VCaP (cell line): ENCODE data around the gene UNC5C.
"Not testable (repeated sequence)": the region's sequence is repeated elsewhere in the genome, so short reads cannot be mapped to it uniquely, and the experiment has no call there.

Experiments used
- H3K27ac ChIP-seq: fragments of 450-650 bp; 2 replicates; pipeline ENCODE4 v1.5.1; 2017
- CTCF ChIP-seq: fragments of 450-650 bp; conservative IDR thresholded peaks from 2 replicates; pipeline ENCODE4 v1.5.1; 2017; ENCODE audit warnings: mild to moderate bottlenecking, moderate library complexity

UNC5C gene

GRCh38 chr4:95186666-95187065 is 362.1 kb downstream of the UNC5C start:
- no peak for TF ChIP-seq CTCF

DNA sequence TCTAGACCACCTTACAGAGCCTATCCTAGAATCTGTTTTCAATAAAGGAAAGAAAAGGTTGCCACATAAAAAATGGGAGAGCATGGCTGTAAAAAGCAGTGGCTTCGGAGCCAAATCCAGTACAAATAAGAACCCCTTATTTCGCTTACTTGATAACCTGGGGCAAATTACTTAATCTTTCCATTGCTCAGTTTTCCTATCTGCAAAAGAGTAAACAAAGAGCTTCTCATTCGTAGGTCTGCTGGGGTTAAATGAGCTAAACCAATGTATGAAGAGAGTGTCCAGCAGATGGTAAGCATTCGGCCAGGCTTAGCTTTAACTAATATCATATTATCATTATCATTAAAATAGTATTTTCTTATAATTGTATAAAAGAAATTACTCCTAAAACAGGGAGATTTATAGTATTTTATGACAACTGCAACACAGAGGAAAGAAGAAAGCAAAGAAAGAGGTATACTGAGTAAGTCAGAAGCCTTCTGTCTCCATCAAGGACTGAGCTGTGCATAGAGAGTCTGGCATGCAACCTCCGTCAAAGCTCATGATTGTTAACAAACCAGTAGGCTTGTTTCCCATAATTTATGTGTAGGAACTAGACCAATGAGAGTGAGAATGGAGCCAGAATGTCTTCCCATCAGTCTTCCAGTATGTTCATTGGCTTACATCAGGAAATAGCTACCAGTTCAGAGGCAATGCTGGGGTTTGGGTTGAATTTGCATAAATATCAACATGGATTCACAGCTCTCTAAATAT is 364.9 kb downstream of the UNC5C start:
- TF ChIP-seq CTCF, result no peak

More at GRCh38 chr4:95186666-95187065, 362.1 kb downstream of the UNC5C start:
- no peak overlapping the region for H3K27ac ChIP-seq

DNA sequence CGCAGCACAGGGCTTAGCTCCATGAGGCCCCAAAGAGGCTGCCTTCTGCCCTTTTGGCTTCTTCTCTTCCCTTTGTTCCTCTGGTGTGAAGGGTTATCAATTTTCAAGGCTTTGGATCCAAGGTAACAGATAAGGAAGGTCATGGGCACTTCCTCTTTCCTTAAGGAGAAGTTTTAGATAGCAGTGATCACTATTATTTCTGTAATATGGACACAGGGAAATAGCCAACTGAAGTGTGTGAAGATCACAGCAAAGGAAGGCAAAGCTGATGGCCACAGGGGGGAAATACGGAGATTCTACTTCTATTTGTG is 366.8 kb downstream of the UNC5C start:
- no peak overlapping the region for H3K27ac ChIP-seq
- no peak for TF ChIP-seq CTCF

More for the DNA sequence above, 364.9 kb downstream of the UNC5C start:
- no peak overlapping the region for H3K27ac ChIP-seq

- no peak for TF ChIP-seq CTCF
- H3K27ac ChIP-seq, result no peak overlapping the region
Observed at GRCh38 chr4:95181243-95181995, 367.4 kb downstream of the UNC5C start.

- no peak overlapping the region for H3K27ac ChIP-seq
- no peak for TF ChIP-seq CTCF
Observed at GRCh38 chr4:95180531-95181242, 368.1 kb downstream of the UNC5C start.

DNA sequence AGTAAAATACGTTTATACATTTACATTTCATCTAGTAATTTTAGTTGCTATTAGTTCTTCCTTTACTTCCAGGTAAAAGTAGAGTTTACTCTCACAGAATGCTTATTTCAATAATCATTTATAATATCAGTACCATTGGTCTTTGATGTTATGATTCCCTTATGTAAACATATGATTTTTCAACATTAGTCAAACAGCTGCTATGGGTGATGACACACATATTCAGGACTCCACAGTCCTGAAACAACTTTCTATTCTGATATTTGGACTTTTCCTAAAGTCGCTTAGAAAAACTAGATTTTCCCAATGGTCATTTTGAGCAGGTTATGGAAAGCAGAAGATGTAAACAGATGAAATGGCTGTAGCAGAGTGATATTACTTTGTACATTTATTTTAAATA is 369.8 kb downstream of the UNC5C start:
- no peak for TF ChIP-seq CTCF
- H3K27ac ChIP-seq, result no peak overlapping the region

GRCh38 chr4:95171377-95171776 is 377.4 kb downstream of the UNC5C start:
- not testable (repeated sequence) for H3K27ac ChIP-seq
